HCT116 (cell line): Measurements from ENCODE around the gene LMCD1. TPM values are rescaled to one million over a fixed set of nuclear protein-coding genes. Genes with fewer than 3 reads are reported as not detected.

Experiments
- ATAC-seq: fragments of 200-7000 bp; cut with Tn5 transposase; 2 replicates; pipeline ENCODE4 v1.9.1; 2020; ENCODE audit warnings: mild to moderate bottlenecking, moderate library complexity
- BruUV-seq: library from RNA; stranded (reverse); fragments of 400-500 nt; replicated peaks from 2 replicates; lab custom pipeline; 2021; lab: Mats Ljungman, UMichigan
- CTCF ChIA-PET: fragments of 300-600 bp; sonication (Branson Sonifier 250); formaldehyde crosslinking; loops from one replicate; lab custom pipeline; 2021; ENCODE audit warnings: antibody characterized with exemption; lab: Charles Lee
- POLR2A ChIA-PET: fragments of 300-600, 350-600 bp; sonication (Branson Sonifier 250); formaldehyde crosslinking; loops from one replicate; lab custom pipeline; 2021; ENCODE audit warnings: antibody characterized with exemption; lab: Charles Lee
- RAD21 ChIA-PET, 2 experiments: fragments of 300-600 bp; sonication (Branson Sonifier 250); formaldehyde crosslinking; loops; one replicate each; lab custom pipeline; 2023; ENCODE audit warnings: low total read pairs in 2 of 2; ENCODE audit not compliant: uncharacterized antibody in 2 of 2, unreplicated experiment in 2 of 2, low non-redundant PET in 1 of 2; lab: Charles Lee
- DNase-seq: peaks from one replicate; pipeline ENCODE4 v3.0.0-alpha.2; 2010; ENCODE audit warnings: low read depth, low spot score
- H2AFZ ChIP-seq: fragments of 200-600 bp; shearing (Covaris generic), sonication (generic); 2 replicates; pipeline ENCODE4 v1.6.1; 2017; ENCODE audit warnings: low read depth, mixed run types, mixed read lengths, antibody characterized with exemption, low read length; ENCODE audit not compliant: poor library complexity, severe bottlenecking
- H3K27ac ChIP-seq: 2 replicates; pipeline ENCODE4 v1.5.1; 2012; ENCODE audit warnings: low read depth, low read length
- H3K27me3 ChIP-seq: fragments of 200-600 bp; sonication (generic); 2 replicates; pipeline ENCODE4 v1.6.1; 2016; ENCODE audit warnings: mixed run types, low read length, mixed read lengths; ENCODE audit not compliant: insufficient read depth
- H3K36me3 ChIP-seq, 2 experiments: fragments of 200-500 bp in 1 of 2; fragments of 200-600 bp in 1 of 2; sonication (Bioruptor generic) in 1 of 2; sonication (generic) in 1 of 2; 2 replicates each; pipeline versions ENCODE4 v1.5.1 to v1.6.1; 2014 to 2016; ENCODE audit warnings: low read length in 2 of 2, inconsistent platforms in 1 of 2, mixed read lengths in 1 of 2, mixed run types in 1 of 2; ENCODE audit not compliant: insufficient read depth in 2 of 2, control insufficient read depth in 1 of 2
- H3K4me1 ChIP-seq, 2 experiments: fragments of 200-600 bp in 1 of 2; sonication (generic) in 1 of 2; 2 replicates each; pipeline versions ENCODE4 v1.5.1 to v1.6.1; 2012 to 2017; ENCODE audit warnings: low read length in 2 of 2, inconsistent platforms in 1 of 2, mild to moderate bottlenecking in 1 of 2, mixed read lengths in 1 of 2, mixed run types in 1 of 2, moderate library complexity in 1 of 2; ENCODE audit not compliant: insufficient read depth in 2 of 2, control insufficient read depth in 1 of 2
- H3K4me2 ChIP-seq: fragments of 200-600 bp; sonication (generic); 2 replicates; pipeline ENCODE4 v1.6.1; 2017; ENCODE audit warnings: mixed run types, low read length, mixed read lengths
- H3K4me3 ChIP-seq, 2 experiments: fragments of 200-600 bp in 1 of 2; sonication (generic) in 1 of 2; replicated peaks in 1 of 2; 2 replicates each; pipeline ENCODE4 v1.5.1; 2011 to 2016; ENCODE audit warnings: low read length in 2 of 2, control low read depth in 1 of 2, low read depth in 1 of 2, mild to moderate bottlenecking in 1 of 2, mixed read lengths in 1 of 2, mixed run types in 1 of 2
- H3K79me2 ChIP-seq: fragments of 200-600 bp; sonication (generic); 2 replicates; pipeline ENCODE4 v1.6.1; 2017; ENCODE audit warnings: mild to moderate bottlenecking, mixed run types, low read length, moderate library complexity, mixed read lengths; ENCODE audit not compliant: insufficient read depth
- H3K9ac ChIP-seq: fragments of 200-600 bp; sonication (generic); 2 replicates; pipeline ENCODE4 v1.6.1; 2016; ENCODE audit warnings: low read length, mixed read lengths
- H3K9me2 ChIP-seq: fragments of 200-600 bp; sonication (generic), shearing (Covaris generic); 2 replicates; pipeline ENCODE4 v1.6.1; 2017; ENCODE audit warnings: mixed run types, mild to moderate bottlenecking, moderate library complexity; ENCODE audit not compliant: insufficient read depth
- H3K9me3 ChIP-seq, 2 experiments: fragments of 200-500 bp in 1 of 2; fragments of 200-600 bp in 1 of 2; sonication (Bioruptor generic) in 1 of 2; sonication (generic) in 1 of 2; 2 replicates each; pipeline ENCODE4 v1.6.1; 2014 to 2017; ENCODE audit warnings: low read length in 2 of 2, mixed read lengths in 2 of 2, inconsistent platforms in 1 of 2, low read depth in 1 of 2, mild to moderate bottlenecking in 1 of 2, mixed run types in 1 of 2, moderate library complexity in 1 of 2; ENCODE audit not compliant: control insufficient read depth in 1 of 2, insufficient read depth in 1 of 2
- H4K20me1 ChIP-seq: fragments of 200-600 bp; sonication (generic), shearing (Covaris generic); 2 replicates; pipeline ENCODE4 v1.6.1; 2017; ENCODE audit warnings: mixed run types, mild to moderate bottlenecking, moderate library complexity; ENCODE audit not compliant: insufficient read depth
- CBX3 ChIP-seq: IDR thresholded peaks from 2 replicates; pipeline ENCODE4 v1.6.1; 2012; ENCODE audit warnings: low read depth
- CEBPB ChIP-seq: IDR thresholded peaks from 2 replicates; pipeline ENCODE4 v1.6.1; 2012; ENCODE audit warnings: low read depth
- EGR1 ChIP-seq: IDR thresholded peaks from 2 replicates; pipeline ENCODE4 v1.6.1; 2012; ENCODE audit warnings: low read depth
- EZH2 ChIP-seq: fragments of 200-600 bp; sonication (generic); IDR thresholded peaks from 2 replicates; pipeline ENCODE4 v1.6.1; 2017; ENCODE audit warnings: antibody characterized with exemption, mixed run types
- EZH2phosphoT487 ChIP-seq: fragments of 200-600 bp; IDR thresholded peaks from 2 replicates; pipeline ENCODE4 v1.6.1; 2018; ENCODE audit warnings: antibody characterized with exemption, borderline replicate concordance
- FOSL1 ChIP-seq: IDR thresholded peaks from 2 replicates; pipeline ENCODE4 v1.6.1; 2012; ENCODE audit warnings: low read depth
- JUND ChIP-seq: IDR thresholded peaks from 2 replicates; pipeline ENCODE4 v1.6.1; 2012
- MAX ChIP-seq: IDR thresholded peaks from 2 replicates; pipeline ENCODE4 v1.6.1; 2012
- POLR2A ChIP-seq: IDR thresholded peaks from 2 replicates; pipeline ENCODE4 v1.7.0; 2011; ENCODE audit warnings: borderline replicate concordance; ENCODE audit not compliant: insufficient read depth, insufficient read length; ENCODE audit errors: extremely low read depth
- RAD21 ChIP-seq: IDR thresholded peaks from 2 replicates; pipeline ENCODE4 v1.6.1; 2012; ENCODE audit warnings: low read depth, mild to moderate bottlenecking
- SRF ChIP-seq: IDR thresholded peaks from 2 replicates; pipeline ENCODE4 v1.6.1; 2012; ENCODE audit warnings: low read depth
- TCF7L2 ChIP-seq: IDR thresholded peaks from 2 replicates; pipeline ENCODE4 v1.7.0; 2011; ENCODE audit warnings: borderline replicate concordance, inconsistent platforms; ENCODE audit not compliant: insufficient read depth, insufficient read length; ENCODE audit errors: extremely low read depth
- YY1 ChIP-seq: IDR thresholded peaks from 2 replicates; pipeline ENCODE4 v1.6.1; 2011; ENCODE audit warnings: low read length, low read depth, moderate library complexity, mild to moderate bottlenecking; ENCODE audit not compliant: insufficient replicate concordance; ENCODE audit errors: extremely low read depth
- ZFX ChIP-seq: fragments of 450-650 bp; IDR thresholded peaks from 2 replicates; pipeline ENCODE4 v1.6.1; 2017
- intact Hi-C: fragments of 100-400 bp; cut with micrococcal nuclease; formaldehyde crosslinking; loops from 2 replicates; pipeline ENCODE4 v1.10.0; 2022
- total RNA-seq: library from RNA; stranded (reverse); gene quantifications from one replicate; pipeline ENCODE4 v1.2.1, GENCODE V29; 2021; ENCODE audit not compliant: unreplicated experiment
- TF ChIP-seq, protein P1 (sequence below): IDR thresholded peaks from 2 replicates; pipeline ENCODE4 v1.6.1; 2012; ENCODE audit warnings: low read depth
- TF ChIP-seq, protein P2 (sequence below): IDR thresholded peaks from 2 replicates; pipeline ENCODE4 v1.6.1; 2012

LMCD1 gene
- total RNA-seq, 1 experiment from 2014 or later = 4.6 TPM

GRCh38 chr3:8606701-8607231 is 105.1 kb downstream of the LMCD1 start:
- no peak for ATAC-seq
- no peaks in the 10 kb centered on the region; the same call in 1 of the 2 replicates for H3K27me3 ChIP-seq
- no peak overlapping the region for H3K9ac ChIP-seq
- ChIA-PET POLR2A (no interaction called here), CTCF (interaction anchor here (0.6 to 1.9 kb wide), 4 partner anchors 15 to 282 kb away, joined by 3 to 7 read pairs (median 4); no protein-coding TSS in a partner anchor), RAD21 (no interaction called here)
- H3K9me2 ChIP-seq = no peaks in the 10 kb centered on the region
- no peaks in the 10 kb centered on the region for H3K79me2 ChIP-seq
- no peaks in the 10 kb centered on the region for H3K9me3 ChIP-seq
- DNase-seq = no peak
- no TSS peak for BruUV-seq
- intact Hi-C loops = loop anchor here (1.0 to 5.0 kb wide), 2 partner anchors 164 to 279 kb away; no protein-coding TSS in a partner anchor
- no peak overlapping the region for H3K4me2 ChIP-seq
- H3K4me3 ChIP-seq = no peak overlapping the region
- TF ChIP-seq, protein P1, sequence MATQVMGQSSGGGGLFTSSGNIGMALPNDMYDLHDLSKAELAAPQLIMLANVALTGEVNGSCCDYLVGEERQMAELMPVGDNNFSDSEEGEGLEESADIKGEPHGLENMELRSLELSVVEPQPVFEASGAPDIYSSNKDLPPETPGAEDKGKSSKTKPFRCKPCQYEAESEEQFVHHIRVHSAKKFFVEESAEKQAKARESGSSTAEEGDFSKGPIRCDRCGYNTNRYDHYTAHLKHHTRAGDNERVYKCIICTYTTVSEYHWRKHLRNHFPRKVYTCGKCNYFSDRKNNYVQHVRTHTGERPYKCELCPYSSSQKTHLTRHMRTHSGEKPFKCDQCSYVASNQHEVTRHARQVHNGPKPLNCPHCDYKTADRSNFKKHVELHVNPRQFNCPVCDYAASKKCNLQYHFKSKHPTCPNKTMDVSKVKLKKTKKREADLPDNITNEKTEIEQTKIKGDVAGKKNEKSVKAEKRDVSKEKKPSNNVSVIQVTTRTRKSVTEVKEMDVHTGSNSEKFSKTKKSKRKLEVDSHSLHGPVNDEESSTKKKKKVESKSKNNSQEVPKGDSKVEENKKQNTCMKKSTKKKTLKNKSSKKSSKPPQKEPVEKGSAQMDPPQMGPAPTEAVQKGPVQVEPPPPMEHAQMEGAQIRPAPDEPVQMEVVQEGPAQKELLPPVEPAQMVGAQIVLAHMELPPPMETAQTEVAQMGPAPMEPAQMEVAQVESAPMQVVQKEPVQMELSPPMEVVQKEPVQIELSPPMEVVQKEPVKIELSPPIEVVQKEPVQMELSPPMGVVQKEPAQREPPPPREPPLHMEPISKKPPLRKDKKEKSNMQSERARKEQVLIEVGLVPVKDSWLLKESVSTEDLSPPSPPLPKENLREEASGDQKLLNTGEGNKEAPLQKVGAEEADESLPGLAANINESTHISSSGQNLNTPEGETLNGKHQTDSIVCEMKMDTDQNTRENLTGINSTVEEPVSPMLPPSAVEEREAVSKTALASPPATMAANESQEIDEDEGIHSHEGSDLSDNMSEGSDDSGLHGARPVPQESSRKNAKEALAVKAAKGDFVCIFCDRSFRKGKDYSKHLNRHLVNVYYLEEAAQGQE = no peak
- TF ChIP-seq POLR2A = no peak
- TF ChIP-seq MAX = no peak
- TF ChIP-seq EGR1 = no peak
- TF ChIP-seq FOSL1 = no peak
- no peak for TF ChIP-seq SRF
- TF ChIP-seq, protein P2, sequence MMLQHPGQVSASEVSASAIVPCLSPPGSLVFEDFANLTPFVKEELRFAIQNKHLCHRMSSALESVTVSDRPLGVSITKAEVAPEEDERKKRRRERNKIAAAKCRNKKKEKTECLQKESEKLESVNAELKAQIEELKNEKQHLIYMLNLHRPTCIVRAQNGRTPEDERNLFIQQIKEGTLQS = no peak
- no peak for TF ChIP-seq EZH2
- no peak for TF ChIP-seq EZH2phosphoT487
- TF ChIP-seq RAD21 = no peak
- TF ChIP-seq YY1 = no peak
- no peak for TF ChIP-seq CBX3
- TF ChIP-seq CEBPB = no peak
- no peak for TF ChIP-seq JUND
- no peak for TF ChIP-seq TCF7L2
- TF ChIP-seq ZFX = no peak
- no peaks in the 10 kb centered on the region for H3K4me1 ChIP-seq
- H3K36me3 ChIP-seq = no peaks in the 10 kb centered on the region
- no peaks in the 10 kb centered on the region for H4K20me1 ChIP-seq
- H2AFZ ChIP-seq = no peak overlapping the region
- no peak overlapping the region for H3K27ac ChIP-seq
